ENCODE data around the gene MAP7.

The MAP7 gene

DNA sequence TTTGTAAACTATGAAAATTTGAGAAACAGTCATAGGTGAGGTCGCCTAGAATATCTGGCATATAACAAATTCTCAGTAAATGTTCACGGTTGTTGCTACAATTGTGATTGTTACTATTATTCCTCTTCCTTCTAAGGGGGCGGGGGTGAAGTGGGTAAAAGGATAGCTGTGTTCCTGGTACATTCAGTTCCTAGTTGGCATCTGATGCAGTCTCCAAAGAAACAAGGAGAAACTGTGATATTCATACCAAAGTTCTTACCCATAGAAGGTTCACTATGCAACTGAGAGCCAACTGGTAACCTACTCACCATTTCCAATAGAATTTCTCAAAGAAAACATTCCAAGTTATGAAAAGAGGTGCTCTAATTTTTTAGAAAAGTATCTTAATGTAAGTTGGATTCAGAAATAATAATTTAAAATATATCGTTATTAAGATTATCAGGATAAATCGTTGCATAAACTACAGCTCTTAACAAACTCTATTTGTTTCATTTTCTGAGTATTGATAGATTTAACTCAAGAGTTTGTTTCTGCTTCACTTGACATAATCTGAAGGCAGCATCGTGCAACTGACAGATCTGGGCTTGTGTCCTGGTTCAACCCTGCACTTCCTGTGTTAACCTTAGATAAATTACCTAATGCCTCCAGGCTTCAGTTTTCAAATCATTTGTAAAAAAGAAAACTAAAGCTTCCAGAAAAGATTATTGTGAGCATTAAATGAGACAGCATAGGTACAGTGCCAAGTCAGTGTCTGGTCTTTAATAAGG is 13.3 kb upstream of the MAP7 start:
- DNase-seq: no peak

GRCh38 chr6:136562211-136562610 is 12.0 kb upstream of the MAP7 start:
- DNase-seq: no peak

DNA sequence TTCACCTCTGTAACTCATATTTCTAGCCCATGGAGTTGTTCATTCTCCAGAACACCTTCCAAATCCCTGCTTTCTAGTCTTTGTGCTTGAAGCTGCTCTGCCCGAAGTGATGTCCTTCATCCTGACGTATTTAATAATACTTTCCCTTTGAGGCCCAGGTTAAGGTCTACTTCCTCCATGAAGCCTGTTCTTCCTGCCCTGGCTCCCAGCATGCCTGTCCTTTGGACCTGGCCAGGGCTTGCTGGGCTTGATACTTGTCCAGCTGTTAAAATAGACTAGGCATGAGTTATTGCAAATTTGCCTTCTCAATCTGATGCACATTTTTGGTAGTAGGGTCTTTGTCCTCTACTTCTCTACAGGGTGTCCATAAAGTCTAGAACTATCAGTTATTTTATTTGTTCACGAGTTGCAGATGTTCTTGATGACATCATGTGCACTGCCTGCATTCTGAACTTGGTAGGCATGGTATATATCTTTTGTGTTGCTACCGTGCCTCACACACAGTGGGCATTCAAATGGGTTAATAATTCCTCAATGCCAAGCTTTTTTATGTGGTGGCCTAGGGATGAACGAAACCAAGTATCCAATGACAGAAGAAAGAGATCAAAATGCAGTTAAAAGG is 3.1 kb upstream of the MAP7 start:
- no peak for DNase-seq

DNA sequence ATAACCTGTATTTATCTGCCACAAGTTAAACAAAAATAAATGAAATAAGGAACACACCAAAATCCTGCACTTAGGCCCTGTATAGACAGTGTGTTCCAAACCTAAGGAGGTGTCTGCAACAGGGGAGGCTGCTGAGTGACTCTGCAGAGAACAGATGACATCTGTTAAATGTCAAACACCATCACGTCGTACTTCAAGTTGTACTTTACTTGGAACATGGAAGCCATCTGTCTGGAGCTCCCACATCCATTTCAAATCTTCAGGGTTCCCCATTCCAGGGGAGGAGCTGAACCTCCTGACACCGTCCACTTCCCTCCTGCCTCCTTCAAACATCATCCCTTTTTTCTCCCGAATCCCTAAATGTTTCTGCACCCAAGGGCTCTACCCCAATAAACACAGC is 1.8 kb upstream of the MAP7 start:
- no peak for DNase-seq

DNA sequence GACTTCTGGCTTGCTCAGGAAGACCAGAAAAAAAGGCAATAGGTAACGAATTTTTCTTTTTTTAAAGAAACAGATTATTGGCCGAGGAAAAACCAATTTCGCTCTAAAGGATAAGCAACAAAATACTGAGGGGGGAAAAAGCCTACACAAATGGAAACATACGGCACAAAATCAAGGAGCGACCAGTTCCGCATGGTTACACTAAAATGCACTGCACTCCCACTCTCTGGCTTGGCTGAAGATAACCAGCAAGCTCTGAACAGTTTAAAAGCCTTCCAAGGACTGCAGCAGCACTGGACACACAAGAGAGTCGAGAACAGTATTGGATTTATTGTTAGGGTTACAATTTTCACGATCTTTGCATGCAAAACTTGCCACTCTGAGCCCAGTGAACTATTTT is 881 bp upstream of the MAP7 start:
- DNase-seq: no peak

GRCh38 chr6:136550045-136550329 is 235 bp downstream of the MAP7 start:
- DNase-seq: no peak

- DNase-seq: no peak
Measured at GRCh38 chr6:136549300-136550044, 750 bp downstream of the MAP7 start.

DNA sequence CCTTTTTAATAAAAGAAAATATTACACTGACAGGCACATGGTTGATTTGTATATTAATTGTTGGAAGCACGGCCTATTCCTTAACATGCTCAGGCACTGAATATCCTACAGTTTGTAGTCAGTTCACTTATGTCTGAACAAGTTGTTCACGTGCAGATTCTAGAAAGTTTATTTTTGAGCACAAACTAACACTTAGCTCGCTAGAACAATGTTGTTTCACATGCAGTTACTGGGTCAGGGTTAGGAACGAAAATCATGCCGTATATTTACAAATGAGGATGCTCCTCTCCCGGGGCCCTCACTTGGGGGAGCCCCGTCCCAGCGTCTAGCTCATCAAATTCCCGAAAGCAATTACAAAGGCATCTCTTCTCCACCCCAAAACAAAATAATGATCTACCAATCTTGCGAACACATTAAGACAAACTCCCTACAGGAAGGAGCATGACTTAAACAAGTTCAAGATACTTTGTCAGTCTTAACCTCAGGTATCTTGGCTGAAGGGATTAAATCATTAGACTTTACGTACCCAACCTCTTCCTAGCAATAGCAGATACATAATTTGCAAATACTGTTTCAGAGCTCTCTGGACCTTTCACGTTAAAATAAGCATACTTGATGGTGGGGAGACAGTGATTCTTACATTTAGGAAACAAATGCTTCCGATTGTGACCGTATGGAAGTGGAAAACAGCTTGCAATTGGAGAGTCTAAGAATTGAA is 1.5 kb downstream of the MAP7 start:
- no peak for DNase-seq

- no peak for DNase-seq
Measured at GRCh38 chr6:136547871-136548270, 2.4 kb downstream of the MAP7 start.

DNA sequence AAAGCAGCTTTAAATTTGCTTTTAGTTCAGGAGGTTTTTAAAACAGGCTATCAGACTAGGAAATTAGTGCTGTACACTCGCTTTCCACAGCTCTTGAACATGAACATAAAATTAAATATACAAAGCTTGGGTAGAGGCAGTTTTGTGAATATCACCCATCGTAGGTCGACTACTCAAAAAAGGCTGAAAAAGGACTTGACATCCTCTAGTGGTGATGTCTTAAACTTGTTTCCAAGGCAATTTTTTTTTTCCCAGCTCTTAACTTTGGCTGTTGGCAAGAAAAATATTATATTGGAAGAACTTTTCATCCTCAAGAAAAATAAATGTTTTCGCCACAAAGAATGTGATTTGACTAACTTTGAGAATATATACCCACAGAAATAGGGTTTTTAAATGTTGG is 2.9 kb downstream of the MAP7 start:
- no peak for DNase-seq

DNA sequence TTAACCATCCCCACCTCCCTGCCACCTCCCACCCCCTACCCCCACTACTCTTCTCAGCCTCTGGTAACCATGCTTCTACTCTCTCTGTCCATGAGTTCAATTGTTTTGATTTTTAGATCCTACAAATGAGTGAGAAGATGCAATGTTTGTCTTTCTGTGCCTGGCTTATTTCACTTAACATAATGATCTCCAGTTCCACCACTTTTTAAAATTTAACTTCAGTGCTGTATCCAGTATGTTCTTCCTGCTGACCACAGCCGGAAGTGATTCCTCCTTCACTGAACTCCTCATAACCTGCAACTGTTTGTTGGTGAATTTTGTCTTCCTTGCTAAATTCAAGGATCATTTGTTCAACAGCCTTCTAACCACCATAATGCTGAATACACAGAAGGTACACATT is 3.9 kb downstream of the MAP7 start:
- DNase-seq: no peak

- DNase-seq: no peak
Measured at GRCh38 chr6:136544326-136544725, 5.9 kb downstream of the MAP7 start.

DNA sequence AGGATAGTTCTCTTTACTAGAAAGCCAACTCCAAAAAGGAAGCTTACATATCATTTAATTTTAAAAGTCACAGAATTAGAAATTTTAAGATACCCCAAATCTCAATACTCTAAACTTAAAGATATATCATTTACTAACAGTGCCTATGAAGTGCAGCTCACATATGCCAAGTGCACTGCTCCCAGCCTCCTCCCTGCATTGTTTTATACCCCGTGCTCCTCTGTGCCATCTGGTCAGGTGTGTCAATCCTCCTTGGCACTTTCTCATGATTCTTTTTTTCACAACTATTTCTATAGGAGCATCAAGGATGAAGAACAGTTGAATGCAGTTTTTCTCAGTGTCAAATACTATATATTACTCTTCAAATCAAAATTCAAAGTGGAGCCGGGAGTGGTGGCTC is 8.8 kb downstream of the MAP7 start:
- no peak for DNase-seq

DNA sequence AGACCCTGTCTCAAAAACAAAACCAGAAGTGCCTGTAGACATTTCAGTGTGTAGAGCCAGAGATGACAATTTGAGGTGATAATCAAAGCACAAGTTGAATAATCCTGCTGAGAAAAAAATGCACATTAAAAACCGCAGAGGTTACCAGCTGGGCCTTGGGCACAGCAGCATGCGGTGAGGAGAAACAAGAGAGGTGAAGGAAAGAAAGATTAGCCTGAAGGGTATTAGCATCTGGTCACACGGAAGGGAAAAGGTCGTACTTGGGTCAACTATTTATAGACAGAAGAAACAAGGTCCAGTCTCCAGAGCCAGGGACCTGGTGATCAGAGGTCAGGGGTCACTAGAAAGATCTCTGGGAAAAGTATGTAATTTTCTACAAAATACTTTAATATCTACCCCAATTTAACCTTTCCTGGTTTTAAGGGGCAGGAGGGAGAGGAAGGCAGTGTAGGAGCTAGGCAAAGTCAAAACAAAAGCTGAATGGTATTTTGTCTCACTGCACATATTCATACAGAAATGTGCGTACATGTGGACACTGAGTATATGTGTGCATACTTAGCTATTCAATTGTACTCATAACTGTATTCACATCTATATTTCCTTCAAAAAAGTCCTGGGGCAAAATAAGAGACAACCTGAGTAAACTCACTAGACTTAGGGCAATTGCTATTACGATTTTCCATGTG is 10.1 kb downstream of the MAP7 start:
- DNase-seq: no peak

DNA sequence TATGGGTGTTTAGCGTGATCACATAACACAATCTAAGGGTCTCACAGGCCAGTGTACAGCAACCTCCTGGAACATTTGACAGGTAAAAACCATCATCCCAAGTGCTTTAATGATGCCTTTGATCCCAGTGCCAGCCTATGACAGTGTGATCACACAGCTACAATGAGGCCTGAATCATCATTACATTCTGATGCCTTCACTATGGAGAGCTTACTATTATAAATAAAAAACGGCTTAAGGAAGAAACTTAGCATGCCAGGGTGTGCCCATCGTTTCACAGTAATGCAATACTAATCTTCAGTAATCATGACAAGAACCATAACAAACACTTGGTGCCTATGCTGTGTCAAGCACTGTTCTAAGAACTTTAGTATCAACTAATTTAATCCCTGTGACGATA is 11.4 kb downstream of the MAP7 start:
- DNase-seq: no peak

- DNase-seq: no peak
Measured at GRCh38 chr6:136535880-136536650, 14.2 kb downstream of the MAP7 start.

DNA sequence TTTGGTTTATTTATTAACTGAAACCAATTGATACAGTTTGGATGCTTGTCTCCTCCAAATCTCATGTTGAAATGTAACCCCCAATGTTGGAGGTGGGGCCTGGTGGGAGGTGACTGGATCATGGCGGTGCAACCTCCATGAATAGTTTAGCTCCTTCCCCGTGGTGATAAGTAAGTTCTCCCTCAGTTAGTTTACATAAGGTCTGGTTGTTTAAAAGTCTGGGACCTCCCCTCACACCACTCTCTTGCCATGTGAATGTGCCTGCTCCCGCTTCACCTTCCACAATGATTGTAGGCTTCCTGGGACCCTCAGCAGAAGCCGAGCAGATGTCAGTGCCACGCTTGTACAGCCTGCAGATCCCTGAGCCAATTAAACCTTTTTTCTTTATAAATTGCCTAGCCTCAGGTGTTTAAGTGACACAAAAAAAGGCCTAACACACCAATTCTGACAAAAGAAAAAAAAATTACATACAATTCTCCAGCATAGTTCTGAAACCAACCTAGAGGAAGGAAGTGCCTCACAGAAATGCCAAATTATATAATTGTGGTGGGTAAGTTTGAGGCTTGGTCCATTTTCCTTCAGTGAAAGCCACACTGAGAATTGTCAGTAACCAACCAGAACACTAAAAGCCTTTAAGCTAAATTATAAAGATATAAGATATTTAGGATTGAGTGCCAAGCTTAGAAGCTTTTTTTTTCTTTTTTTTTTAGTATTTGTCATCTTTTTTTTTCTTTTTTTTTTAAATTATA is 15.0 kb downstream of the MAP7 start:
- no peak for DNase-seq

DNA sequence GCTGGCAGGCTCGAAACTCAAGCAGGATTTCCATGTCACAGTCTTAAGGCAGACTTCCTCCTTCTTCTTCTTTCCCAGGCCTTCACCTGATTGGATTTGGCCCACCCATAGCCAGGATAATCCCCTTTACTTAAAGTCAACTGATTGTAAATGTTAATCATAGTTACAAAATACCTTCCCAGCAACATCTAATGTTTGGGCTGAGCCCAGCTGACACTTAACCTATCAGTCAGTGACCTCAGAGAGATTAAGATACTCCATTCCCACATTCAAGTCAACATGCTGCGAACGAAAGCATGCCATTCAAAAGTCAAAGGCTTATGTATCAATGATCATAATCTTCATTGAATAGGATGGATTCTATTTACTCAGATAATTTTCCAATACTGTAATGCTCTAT is 16.0 kb downstream of the MAP7 start:
- no peak for DNase-seq

- no peak for DNase-seq
Measured at GRCh38 chr6:136533487-136533886, 16.7 kb downstream of the MAP7 start.

- DNase-seq: no peak
Measured at GRCh38 chr6:136532030-136532429, 18.2 kb downstream of the MAP7 start.

DNA sequence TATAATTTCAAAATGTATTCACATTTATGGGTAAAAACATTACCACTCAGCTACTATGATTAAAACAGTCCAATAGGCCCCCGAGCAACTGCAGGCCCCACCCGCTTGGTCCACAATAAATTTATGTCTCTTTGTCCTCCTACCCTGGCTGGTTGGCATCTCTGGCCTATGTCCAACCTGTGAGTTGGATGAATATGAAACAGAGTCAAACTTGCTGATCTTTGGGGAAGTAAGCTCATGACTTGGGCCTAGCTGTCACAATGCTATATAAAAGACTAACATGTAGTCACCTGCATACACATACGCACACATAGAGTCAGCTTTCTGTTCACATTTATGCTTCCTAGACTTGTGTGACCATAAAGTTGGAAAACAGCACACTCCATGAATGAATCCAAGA is 20.5 kb downstream of the MAP7 start:
- no peak for DNase-seq

DNA sequence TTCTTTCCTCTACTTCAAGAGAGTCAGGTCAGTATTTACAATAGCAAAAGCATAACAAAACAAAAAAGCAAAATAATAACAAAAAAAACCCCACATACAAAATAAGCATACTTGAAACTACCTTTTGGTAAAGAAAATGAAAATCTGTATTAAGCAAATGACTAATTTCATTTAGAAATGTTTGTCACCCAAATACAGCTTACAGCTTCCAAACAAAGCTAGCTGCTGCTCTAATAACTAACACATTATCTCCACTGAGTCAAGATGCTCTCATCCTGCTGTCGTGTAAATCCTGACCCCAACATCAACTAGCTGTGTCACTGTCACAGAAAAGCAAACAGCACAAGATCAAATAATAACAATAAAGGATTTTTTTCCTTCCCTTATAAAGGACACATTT is 21.7 kb downstream of the MAP7 start:
- no peak for DNase-seq
